Activated B cell treated with CpG ODN at 0.5 μM for 24 hours (primary cell): Measurements from ENCODE around the gene RC3H2. TPM values are rescaled to one million over a fixed set of nuclear protein-coding genes. Genes with fewer than 3 reads are reported as not detected.
"Not testable (repeated sequence)": the region's sequence is repeated elsewhere in the genome, so short reads cannot be mapped to it uniquely, and the experiment has no call there.

Source experiments
- ATAC-seq: fragments of 200-7000 bp; cut with Tn5 transposase; one replicate; pipeline ENCODE4 v1.10.0; 2021; ENCODE audit warnings: low read depth, mild to moderate bottlenecking, moderate library complexity
- CTCF ChIA-PET: fragments of 350-600 bp; sonication (Branson Sonifier 250); formaldehyde crosslinking; loops from one replicate; lab custom pipeline; 2021; ENCODE audit warnings: antibody characterized with exemption; lab: Charles Lee
- POLR2A ChIA-PET: fragments of 350-600 bp; sonication (Branson Sonifier 250); formaldehyde crosslinking; loops from one replicate; lab custom pipeline; 2021; ENCODE audit warnings: antibody characterized with exemption; lab: Charles Lee
- DNase-seq: peaks from one replicate; pipeline ENCODE4 v3.0.0; 2022
- H3K27ac Mint-ChIP-seq: one replicate; pipeline ENCODE4 v1.8.0; 2020; ENCODE audit warnings: mixed read lengths
- H3K27me3 Mint-ChIP-seq: one replicate; pipeline ENCODE4 v1.8.0; 2021; ENCODE audit warnings: mixed read lengths
- H3K36me3 Mint-ChIP-seq: one replicate; pipeline ENCODE4 v1.8.0; 2021; ENCODE audit warnings: low read depth, mixed read lengths
- H3K4me1 Mint-ChIP-seq: one replicate; pipeline ENCODE4 v1.8.0; 2021; ENCODE audit warnings: mixed read lengths
- H3K4me3 Mint-ChIP-seq: one replicate; pipeline ENCODE4 v1.8.0; 2020; ENCODE audit warnings: mild to moderate bottlenecking, mixed read lengths
- H3K9me3 Mint-ChIP-seq: one replicate; pipeline ENCODE4 v1.8.0; 2020; ENCODE audit warnings: mixed read lengths
- intact Hi-C: fragments of 100-400 bp; cut with micrococcal nuclease; formaldehyde crosslinking; loops from one replicate; pipeline ENCODE4 v1.15.1; 2024
- total RNA-seq: library from RNA; stranded (reverse); gene quantifications from 2 replicates; pipeline ENCODE4 v1.2.3, GENCODE V29; 2022
- TF ChIP-seq, protein P1 (sequence below): fragments of 200-600 bp; IDR thresholded peaks from one replicate; pipeline ENCODE4 v1.8.0; 2022; ENCODE audit warnings: antibody characterized with exemption, mild to moderate bottlenecking

Gene RC3H2
- total RNA-seq, 1 donor from 2014 or later, result 62.7 TPM

DNA sequence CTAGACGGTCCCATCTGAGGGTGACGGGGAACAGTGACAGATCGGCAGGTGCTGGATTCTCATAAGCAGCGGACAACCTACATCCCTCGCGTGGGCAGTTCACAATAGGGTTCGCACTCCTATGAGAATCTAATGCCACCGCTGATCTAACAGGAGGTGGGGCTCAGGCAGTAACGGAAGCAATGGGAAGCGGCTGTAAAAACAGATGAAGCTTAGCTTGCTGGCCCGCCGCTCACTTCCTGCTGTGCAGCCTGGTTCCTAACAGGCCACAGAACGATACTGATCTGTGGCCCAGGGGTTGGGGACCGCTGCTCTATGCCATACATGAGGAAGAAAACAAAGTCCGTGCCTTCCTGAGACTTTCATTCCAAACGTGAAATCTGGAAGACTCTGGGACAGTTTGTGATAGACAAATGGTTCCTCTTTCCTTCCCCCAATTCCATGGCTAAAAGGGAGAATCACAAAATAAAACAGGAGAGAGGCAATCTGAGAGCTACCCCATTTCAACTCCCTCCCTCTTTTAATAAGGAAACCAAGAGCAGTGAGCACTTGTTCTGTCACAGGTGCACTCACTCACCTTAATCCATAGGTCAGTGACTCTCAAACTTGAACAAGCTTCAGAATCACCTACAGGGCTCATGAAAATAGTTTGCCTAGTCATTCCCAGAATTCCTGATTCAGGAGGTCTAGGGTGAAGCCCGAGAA lies 88.8 kb downstream of the RC3H2 start:
- ATAC-seq (peak; percentile 60), DNase-seq (no peak)
- no peaks in the 10 kb centered on the region for H3K27me3 Mint-ChIP-seq
- TF ChIP-seq, protein P1, sequence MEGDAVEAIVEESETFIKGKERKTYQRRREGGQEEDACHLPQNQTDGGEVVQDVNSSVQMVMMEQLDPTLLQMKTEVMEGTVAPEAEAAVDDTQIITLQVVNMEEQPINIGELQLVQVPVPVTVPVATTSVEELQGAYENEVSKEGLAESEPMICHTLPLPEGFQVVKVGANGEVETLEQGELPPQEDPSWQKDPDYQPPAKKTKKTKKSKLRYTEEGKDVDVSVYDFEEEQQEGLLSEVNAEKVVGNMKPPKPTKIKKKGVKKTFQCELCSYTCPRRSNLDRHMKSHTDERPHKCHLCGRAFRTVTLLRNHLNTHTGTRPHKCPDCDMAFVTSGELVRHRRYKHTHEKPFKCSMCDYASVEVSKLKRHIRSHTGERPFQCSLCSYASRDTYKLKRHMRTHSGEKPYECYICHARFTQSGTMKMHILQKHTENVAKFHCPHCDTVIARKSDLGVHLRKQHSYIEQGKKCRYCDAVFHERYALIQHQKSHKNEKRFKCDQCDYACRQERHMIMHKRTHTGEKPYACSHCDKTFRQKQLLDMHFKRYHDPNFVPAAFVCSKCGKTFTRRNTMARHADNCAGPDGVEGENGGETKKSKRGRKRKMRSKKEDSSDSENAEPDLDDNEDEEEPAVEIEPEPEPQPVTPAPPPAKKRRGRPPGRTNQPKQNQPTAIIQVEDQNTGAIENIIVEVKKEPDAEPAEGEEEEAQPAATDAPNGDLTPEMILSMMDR, result no peak
- H3K4me1 Mint-ChIP-seq, result peaks cover 25% of the 10 kb centered on the region
- peak overlapping the region; percentile 66 for H3K4me3 Mint-ChIP-seq
- no peaks in the 10 kb centered on the region for H3K9me3 Mint-ChIP-seq
- CTCF ChIA-PET, result interaction anchor here (0.6 to 1.2 kb wide), 2 partner anchors 108 to 351 kb away, joined by 3 read pairs; no protein-coding TSS in a partner anchor
- peaks cover 34% of the 10 kb centered on the region for H3K36me3 Mint-ChIP-seq
- peak overlapping the region; percentile 65 for H3K27ac Mint-ChIP-seq
- POLR2A ChIA-PET, result interaction anchor here (1.2 kb wide), 1 partner anchor 12 kb away, joined by 3 read pairs; the partner anchor contains the start of gene PDCL
- intact Hi-C loops, result no loop called here

DNA sequence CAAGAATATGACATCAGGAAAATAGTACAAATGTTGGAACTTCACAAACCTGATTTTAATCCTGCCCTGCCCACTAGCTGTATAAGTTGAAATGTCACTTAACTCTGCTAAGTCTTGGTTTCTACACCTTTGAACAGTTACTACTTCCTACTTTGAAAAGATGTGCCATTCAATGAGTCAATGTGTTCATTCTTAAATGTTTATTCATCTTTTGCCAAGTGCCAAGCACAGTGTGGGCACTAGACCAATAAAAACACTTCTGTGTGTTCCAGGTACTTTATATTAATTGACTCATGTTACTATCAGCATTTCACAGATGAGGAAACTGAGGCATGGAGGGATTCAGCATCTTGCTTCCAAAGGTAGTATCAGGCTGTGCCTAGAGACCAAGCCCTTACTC lies 89.6 kb downstream of the RC3H2 start:
- H3K27me3 Mint-ChIP-seq, result no peaks in the 10 kb centered on the region
- no peak overlapping the region for H3K4me3 Mint-ChIP-seq
- peaks cover 30% of the 10 kb centered on the region for H3K36me3 Mint-ChIP-seq
- DNase-seq, result no peak
- no peaks in the 10 kb centered on the region for H3K9me3 Mint-ChIP-seq
- no peak for ATAC-seq
- peaks cover 25% of the 10 kb centered on the region for H3K4me1 Mint-ChIP-seq
- POLR2A ChIA-PET, result no interaction called here
- TF ChIP-seq, protein P1, result no peak
- intact Hi-C loops, result no loop called here
- CTCF ChIA-PET, result interaction anchor here (1.2 kb wide), 1 partner anchor 350 kb away, joined by 3 read pairs; no protein-coding TSS in a partner anchor
- peak overlapping the region; percentile 33 for H3K27ac Mint-ChIP-seq

DNA sequence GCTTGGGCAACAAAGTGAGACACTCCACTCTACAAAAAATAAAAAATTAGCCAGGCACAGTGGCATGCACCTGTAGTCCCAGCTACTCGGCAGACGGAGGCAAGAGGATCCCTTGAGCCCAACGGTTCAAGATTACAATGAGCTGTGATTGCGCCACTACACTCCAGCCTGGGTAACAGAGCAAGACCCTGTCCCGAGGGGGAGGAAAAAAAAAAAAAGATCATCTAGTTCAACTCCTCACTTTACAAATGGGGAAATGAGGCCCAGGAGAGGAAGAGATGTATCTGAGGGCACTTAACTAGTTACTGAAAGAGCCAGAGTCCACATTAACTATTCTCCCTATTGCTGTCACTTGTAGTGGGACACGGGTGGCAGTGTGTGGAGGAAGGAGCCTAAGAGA lies 90.6 kb downstream of the RC3H2 start:
- intact Hi-C loops, result no loop called here
- Mint-ChIP-seq H3K27ac (peak overlapping the region; percentile 51), H3K27me3 (no peaks in the 10 kb centered on the region), H3K9me3 (no peaks in the 10 kb centered on the region), H3K4me3 (no peak overlapping the region), H3K36me3 (peaks cover 20% of the 10 kb centered on the region), H3K4me1 (peaks cover 25% of the 10 kb centered on the region)
- ChIA-PET CTCF (no interaction called here), POLR2A (interaction anchor here (0.6 kb wide), 1 partner anchor 1129 kb away, joined by 4 read pairs; no protein-coding TSS in a partner anchor)
- TF ChIP-seq, protein P1, result no peak
- DNase-seq (no peak), ATAC-seq (peak; percentile 43)

GRCh38 chr9:122812736-122813135 lies 92.4 kb downstream of the RC3H2 start:
- Mint-ChIP-seq H3K36me3 (peaks cover 13% of the 10 kb centered on the region), H3K4me3 (no peak overlapping the region), H3K4me1 (peaks cover 25% of the 10 kb centered on the region), H3K27ac (no peak overlapping the region), H3K9me3 (no peaks in the 10 kb centered on the region), H3K27me3 (no peaks in the 10 kb centered on the region)
- POLR2A ChIA-PET, result no interaction called here
- intact Hi-C loops, result no loop called here
- TF ChIP-seq, protein P1, result no peak
- CTCF ChIA-PET, result interaction anchor here (1.1 to 1.2 kb wide), 2 partner anchors 349 to 714 kb away, joined by 4 to 5 read pairs; no protein-coding TSS in a partner anchor
- DNase-seq (no peak), ATAC-seq (no peak)

GRCh38 chr9:122810306-122810946 lies 94.7 kb downstream of the RC3H2 start:
- no peaks in the 10 kb centered on the region for H3K27me3 Mint-ChIP-seq
- CTCF ChIA-PET, result interaction anchor here (0.9 to 3.5 kb wide), 6 partner anchors 346 to 712 kb away, joined by 3 to 22 read pairs (median 10); no protein-coding TSS in a partner anchor

GRCh38 chr9:122809261-122809660 lies 95.9 kb downstream of the RC3H2 start:
- ATAC-seq, H3K27me3 Mint-ChIP-seq, POLR2A ChIA-PET, H3K36me3 Mint-ChIP-seq, H3K27ac Mint-ChIP-seq, DNase-seq, H3K4me1 Mint-ChIP-seq, intact Hi-C loops, H3K9me3 Mint-ChIP-seq, H3K4me3 Mint-ChIP-seq: not testable (repeated sequence)
- CTCF ChIA-PET, result interaction anchor here (1.0 to 3.5 kb wide), 4 partner anchors 310 to 710 kb away, joined by 3 to 22 read pairs (median 4); no protein-coding TSS in a partner anchor

More at GRCh38 chr9:122810306-122810946, 94.7 kb downstream of the RC3H2 start:
- TF ChIP-seq, protein P1, result no peak
- Mint-ChIP-seq H3K4me3 (no peak overlapping the region), H3K4me1 (peaks cover 9% of the 10 kb centered on the region), H3K36me3 (peaks cover 5% of the 10 kb centered on the region), H3K27ac (no peak overlapping the region), H3K9me3 (no peaks in the 10 kb centered on the region)
- ATAC-seq (peak; percentile 88), DNase-seq (peak; percentile 54)
- POLR2A ChIA-PET, result no interaction called here
- intact Hi-C loops, result loop anchor here (1.0 kb wide), 4 partner anchors 345 to 711 kb away; no protein-coding TSS in a partner anchor
